ENCODE data around the gene ENOX1. TPM values are rescaled to one million over a fixed set of nuclear protein-coding genes. Genes with fewer than 3 reads are reported as not detected.
"Not testable (repeated sequence)": the region's sequence is repeated elsewhere in the genome, so short reads cannot be mapped to it uniquely, and the experiment has no call there.

The ENOX1 gene
- polyA plus RNA-seq, 4 donors = 8.8 to 13.1 (median 11.0) TPM

DNA sequence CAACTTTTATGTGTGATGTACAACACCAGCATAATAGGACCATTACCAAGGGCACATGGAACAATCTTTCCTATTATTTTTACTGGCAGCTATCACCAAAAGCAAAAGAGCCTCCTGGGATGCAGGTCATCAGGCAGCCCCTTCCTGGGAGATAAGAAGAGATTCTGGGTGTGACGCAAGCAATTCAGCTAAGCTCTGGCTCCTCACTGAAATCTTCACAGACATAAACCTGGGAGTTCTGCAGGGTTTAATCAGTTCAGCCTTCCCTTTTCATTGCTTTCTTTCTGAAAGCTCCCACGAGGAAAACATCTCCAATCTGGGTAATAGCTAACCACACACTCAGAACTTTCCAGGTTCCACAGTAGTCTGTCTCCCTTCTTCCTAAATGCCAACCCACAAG lies 341.1 kb downstream of the ENOX1 start:
- no peak for DNase-seq (ENCODE audit: low read depth in 4 of 4, low spot score in 3 of 4)

DNA sequence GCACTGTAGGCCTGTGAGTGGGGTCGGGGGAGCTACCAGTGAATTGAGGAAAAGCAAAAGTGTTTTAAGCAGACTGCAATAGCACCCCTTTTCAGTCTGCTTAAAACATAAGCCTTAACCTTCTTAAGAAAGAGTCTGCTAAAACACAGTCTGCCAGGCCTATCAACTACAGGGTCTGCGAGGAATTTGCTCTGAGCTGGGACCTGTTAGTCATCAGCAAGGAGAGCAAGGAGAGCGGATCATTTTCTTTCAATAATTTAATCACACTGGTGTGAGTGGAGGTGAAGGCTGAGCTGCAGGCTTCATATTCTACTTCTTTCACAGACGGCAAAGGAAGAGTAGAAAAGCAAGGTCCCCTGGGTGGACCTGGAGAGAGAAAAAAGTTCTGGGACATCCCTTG lies 342.7 kb downstream of the ENOX1 start:
- DNase-seq (ENCODE audit: low read depth in 4 of 4, low spot score in 3 of 4) = no peak

DNA sequence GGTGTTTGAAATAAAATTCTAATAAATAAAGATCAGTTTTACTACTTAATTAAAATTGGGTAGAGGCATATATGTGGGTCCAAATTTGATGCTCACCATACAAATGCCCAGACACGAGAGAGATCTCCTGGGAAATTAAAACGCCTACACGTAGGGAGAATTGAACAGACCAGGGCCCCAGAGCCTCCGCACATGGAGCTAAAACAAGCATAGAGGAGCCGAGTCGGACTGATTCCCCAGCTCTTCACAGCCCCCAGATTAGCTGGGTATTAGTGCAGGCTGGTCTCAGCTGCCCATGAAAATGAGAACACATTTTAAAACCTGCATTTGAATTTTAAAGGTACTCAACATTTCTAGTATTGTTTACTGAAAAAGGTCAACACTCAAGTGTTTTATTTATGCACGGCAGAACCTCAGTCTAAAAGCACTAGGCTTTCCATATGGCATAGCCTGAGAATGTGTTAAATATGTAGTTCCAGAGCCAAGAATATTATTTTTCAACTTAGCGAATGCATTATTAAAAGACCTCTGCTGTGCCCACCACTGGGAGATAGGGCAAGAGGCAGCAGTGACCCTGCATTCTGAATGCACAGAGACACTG lies 344.8 kb downstream of the ENOX1 start:
- no peak for DNase-seq (ENCODE audit: low read depth in 4 of 4, low spot score in 3 of 4)

DNA sequence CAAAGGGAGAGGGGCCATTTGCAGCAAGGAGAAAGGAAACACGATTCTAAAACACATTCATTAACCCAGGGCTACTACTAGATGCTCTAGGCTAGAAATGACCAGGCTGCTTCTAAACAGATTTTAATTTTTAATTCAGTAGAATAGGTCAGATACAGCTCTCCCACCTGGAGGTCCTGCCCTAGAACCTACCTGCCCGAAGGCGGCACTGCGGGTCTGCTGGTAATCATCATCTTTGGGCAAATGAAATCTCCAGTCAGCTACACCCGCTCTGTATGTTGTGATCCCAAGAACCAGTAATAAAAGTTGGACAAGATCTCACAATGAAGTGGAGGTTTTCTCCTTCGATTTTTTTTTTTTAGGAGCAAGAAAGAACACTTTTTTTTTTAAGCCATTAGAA lies 345.3 kb downstream of the ENOX1 start:
- DNase-seq (ENCODE audit: low read depth in 4 of 4, low spot score in 3 of 4) = no peak

DNA sequence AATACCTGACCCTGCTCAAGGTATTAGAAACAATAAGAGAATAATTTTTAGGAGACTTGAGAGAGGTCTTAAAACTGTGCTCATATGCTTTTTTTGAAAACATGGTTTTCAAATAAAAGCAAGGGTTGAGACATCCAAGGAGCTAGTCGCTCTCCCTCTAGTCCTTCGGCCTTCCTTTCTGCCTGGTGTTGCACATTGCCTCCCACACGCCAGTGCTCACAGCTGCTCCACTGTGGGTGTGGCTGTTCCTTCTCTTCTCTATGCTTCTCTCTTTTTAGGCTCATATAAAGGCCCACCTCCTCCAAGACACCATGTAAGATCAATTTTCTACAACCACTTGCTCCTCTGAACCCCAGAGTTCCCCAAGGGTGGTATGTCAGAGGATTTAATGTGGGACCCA lies 352.6 kb downstream of the ENOX1 start:
- DNase-seq (ENCODE audit: low read depth in 4 of 4, low spot score in 3 of 4) = no peak

DNA sequence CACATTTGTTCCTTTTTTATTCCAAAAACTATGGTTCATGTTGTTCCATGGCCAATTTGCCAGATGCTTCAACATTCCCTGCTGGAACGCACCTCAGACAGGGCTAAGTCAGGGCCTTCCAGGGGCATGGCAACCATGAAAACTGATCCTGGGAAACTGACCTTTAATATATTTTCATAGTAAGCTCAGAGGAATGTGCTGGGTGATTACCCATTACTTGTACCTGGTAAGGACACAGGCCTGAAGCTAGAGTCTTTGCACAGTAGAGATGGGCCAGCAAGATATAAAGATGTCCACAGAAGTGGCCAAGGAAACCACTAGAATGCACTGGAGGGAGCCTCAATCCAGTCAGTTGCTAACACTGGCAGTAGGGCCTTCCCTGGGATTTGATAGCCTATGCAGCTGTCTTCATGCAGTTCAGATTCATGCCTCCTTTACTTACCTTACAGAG lies 353.1 kb downstream of the ENOX1 start:
- DNase-seq (ENCODE audit: low read depth in 4 of 4, low spot score in 3 of 4) = no peak

DNA sequence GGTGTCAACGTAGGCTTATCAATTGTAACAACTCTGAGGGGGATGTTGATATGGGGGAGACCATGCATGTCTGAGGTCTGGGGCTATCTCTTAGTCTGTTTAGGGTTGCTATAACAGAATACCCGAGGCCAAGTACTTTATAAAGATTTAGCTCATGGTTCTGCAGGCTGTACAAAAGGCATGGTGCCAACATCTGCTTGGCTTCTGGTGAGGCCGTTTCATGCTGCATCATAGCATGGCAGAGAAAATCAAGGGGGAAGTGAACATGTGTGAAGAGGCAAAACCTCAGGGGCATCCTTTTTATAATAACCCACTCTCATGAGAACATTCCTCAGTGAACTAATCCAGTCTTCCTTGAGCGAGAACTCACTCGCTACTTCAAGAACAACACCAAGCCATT lies 353.8 kb downstream of the ENOX1 start:
- DNase-seq (ENCODE audit: low read depth in 4 of 4, low spot score in 3 of 4) = no peak

DNA sequence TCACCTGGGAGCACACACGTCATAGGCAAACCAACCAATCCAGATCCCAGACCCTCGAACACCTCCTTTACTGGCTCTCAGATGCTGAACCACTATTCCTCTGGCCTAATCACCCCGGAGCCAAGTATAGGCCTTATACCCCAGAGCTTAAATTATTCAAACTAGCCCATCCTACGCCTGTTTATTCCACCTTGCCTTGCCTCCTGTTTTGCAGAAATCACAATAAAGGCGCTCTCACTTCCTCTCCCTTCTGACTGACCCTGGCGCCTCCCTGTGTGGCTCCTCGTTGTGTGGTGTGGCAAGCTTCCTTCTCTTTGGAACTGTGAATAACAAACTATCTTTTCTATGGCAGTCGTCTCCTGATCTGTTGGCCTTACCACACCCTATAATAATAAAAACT lies 354.9 kb downstream of the ENOX1 start:
- DNase-seq (ENCODE audit: low read depth in 4 of 4, low spot score in 3 of 4) = no peak

DNA sequence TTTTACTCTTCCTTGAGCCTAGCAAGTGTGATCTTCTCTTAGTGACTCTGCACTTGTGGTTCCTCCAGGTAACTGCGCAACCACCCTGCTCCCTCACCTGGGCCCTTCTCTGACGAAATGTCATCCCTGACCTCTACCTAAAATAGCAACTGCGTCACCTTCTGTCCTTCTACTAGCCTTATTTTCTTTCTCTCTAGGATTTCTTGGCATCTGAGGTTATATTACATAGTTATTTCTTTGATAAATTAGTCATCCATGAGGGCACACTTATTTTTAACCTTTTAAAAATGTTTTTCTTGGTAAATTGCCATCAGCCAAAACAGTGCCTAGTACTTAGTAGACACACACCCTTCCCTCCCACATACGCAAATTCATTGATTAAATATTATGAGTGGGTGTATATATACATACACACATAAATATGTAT lies 355.5 kb downstream of the ENOX1 start:
- DNase-seq (ENCODE audit: low read depth in 4 of 4, low spot score in 3 of 4) = no peak

DNA sequence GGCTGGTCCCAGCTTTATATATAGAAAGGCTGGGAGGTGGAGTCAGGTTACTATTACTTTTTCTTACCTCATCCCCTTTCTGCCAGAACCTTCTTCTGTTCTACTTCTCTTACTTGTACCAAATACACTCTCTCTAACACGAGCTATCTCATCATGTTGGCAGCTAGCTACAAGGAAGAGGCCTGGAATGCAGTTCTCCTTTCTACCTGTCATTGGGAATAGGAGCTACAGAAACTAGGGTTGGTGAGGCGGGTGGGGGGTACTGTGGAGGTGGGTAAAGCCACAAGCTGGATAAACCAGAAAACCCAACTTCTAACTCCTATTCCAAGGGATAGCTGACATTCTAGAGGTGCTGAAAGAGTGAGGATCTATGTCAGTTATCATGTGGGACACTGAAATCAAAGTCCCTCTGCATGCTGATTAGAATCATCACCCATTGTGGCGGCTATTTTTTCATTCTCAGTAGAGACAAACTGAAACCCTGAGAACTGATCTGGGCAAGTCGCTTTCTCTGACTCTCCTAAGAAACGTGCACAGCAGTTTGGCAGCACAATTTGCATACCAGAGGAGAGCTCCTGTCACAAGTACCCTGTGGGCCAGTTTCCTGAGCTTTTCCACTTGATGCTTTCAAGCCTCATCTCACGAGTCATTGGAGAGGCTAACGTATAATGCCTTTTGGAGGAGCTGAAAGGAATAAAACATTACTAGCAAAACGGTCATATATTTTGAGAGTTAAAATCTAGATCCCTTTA lies 358.1 kb downstream of the ENOX1 start:
- DNase-seq (ENCODE audit: low read depth in 4 of 4, low spot score in 3 of 4) = no peak

DNA sequence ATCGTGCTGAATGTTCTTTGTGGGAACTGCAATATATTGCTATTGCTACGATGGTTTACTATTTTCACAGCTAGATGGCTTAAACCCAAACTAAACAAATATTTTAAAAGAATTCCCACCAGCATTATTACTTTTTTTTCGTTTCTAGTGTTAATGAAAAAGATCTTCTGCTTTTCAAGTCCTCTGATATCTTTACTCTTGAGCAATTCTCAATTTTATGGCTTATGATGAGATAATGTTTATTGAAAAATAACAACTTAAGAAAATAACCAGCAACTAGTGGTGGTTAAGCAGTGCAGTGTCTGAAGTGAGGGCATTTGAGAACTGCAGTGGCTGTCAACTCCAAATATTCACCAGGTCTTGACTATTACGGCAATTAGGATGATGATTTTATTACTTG lies 360.4 kb downstream of the ENOX1 start:
- no peak for DNase-seq (ENCODE audit: low read depth in 4 of 4, low spot score in 3 of 4)

DNA sequence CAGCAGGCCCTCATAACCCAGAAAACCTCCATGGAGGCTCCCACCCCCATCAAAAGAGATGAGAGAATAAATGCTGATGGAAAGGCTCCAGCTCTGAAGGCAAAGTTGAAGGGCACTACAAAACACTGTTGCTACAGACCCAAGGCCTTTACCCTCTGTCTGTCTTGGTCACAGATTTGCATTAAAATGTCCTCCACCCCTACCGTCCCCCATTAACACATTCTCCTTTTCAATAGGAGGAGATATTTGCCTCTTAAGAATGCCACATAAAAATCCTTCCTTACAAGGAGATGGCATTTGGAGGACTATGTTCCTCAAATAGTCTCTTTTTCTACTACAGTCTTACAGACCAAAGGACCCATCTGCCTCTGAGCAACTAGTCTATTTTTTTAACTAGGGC lies 361.5 kb downstream of the ENOX1 start:
- DNase-seq (ENCODE audit: low read depth in 4 of 4, low spot score in 3 of 4) = no peak

DNA sequence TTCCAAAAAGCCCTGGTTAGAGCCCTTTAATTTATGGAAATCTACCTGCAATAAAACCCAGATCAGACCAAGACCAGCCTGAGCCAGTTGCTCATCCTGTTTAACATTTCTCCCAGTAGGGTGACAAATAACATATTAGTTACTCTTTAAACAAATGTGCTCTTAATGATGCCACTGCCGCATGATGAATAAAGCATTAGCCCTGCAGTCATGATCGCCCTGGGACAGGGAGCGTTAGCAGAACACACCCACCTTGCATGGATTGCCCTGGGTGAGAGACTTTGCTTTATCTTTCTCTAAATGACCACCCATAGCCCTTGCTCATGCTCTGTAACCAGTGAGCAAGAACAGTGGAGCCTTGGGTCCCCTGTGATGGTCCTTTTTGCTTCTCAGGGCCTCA lies 362.4 kb downstream of the ENOX1 start:
- no peak for DNase-seq (ENCODE audit: low read depth in 4 of 4, low spot score in 3 of 4)

DNA sequence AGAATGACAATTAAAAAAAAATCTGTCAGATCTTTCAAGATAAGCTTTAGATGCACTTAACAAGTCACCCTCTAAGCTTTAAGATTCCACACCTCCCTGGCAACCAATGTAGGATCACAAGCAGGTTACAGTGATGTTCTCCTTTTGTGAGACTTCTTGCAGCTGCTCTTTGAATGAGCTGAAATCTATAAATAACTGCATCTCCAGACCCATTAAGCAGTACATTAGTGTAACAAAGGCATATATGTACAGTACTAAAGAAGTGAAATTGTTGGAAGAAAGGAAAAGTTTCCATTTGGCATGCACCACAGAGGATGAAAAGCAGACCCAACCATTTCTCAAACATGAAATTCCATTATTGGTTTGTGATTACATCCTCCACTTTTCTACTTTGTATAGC lies 364.7 kb downstream of the ENOX1 start:
- no peak for DNase-seq (ENCODE audit: low read depth in 4 of 4, low spot score in 3 of 4)

DNA sequence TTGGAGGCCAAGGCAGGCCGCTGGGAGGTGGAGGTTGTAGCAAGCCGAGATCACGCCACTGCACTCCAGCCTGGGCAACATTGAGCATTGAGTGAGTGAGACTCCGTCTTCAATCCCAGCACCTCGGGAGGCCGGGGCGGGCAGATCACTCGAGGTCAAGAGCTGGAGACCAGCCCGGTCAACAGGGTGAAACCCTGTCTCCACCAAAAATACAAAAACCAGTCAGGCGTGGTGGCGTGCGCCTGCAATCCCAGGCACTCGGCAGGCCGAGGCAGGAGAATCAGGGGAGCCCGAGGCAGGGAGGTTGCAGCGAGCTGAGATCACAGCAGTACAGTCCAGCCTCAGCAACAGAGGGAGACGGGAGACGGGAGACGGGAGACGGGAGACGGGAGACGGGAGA lies 369.9 kb downstream of the ENOX1 start:
- not testable (repeated sequence) for DNase-seq (ENCODE audit: low read depth in 4 of 4, low spot score in 3 of 4)

DNA sequence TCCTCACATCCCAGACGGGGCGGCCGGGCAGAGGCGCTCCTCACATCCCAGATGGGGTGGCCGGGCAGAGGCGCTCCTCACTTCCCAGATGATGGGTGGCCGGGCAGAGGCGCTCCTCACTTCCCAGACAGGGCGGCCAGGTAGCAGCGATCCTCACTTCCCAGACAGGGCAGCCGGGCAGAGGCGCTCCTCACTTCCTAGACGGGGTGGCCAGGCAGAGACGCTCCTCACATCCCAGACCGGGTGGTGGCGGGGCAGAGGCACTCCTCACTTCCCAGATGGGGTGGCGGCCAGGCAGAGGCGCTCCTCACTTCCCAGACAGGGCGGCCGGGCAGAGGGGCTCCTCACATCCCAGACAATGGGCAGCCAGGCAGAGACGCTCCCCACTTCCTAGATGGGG lies 370.4 kb downstream of the ENOX1 start:
- DNase-seq (ENCODE audit: low read depth in 4 of 4, low spot score in 3 of 4) = not testable (repeated sequence)

DNA sequence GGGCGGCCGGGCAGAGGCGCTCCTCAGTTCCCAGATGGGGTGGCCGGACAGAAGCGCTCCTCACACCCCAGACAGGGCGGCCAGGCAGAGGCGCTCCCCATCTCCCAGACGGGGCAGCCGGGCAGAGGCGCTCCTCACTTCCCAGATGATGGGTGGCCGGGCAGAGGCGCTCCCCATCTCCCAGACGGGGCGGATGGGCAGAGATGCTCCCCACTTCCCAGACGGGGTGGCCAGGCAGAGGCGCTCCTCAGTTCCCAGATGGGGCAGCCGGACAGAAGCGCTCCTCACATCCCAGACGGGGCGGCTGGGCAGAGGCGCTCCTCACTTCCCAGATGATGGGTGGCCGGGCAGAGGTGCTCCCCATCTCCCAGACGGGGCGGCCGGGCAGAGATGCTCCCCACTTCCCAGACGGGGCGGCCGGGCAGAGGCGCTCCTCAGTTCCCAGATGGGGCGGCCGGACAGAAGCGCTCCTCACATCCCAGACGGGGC lies 370.8 kb downstream of the ENOX1 start:
- not testable (repeated sequence) for DNase-seq (ENCODE audit: low read depth in 4 of 4, low spot score in 3 of 4)

DNA sequence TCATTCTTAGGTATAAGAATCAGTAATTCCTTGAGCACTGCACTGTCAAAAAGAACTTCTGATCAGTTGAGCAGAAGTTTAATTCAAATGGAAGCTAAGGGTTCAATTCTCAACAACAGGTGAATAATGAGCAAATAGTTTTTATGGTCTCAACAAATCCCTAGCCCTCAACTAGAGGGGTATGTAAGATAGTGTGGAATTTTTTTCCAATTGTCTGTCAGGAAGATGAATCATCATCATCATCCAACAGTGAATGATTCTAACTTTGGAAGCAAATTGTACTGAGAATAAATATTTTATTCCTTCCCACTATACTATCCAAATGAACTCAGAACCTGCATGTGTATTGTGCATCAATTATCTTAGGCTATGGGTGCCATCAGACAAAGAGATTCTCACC lies 372.7 kb downstream of the ENOX1 start:
- no peak for DNase-seq (ENCODE audit: low read depth in 4 of 4, low spot score in 3 of 4)

DNA sequence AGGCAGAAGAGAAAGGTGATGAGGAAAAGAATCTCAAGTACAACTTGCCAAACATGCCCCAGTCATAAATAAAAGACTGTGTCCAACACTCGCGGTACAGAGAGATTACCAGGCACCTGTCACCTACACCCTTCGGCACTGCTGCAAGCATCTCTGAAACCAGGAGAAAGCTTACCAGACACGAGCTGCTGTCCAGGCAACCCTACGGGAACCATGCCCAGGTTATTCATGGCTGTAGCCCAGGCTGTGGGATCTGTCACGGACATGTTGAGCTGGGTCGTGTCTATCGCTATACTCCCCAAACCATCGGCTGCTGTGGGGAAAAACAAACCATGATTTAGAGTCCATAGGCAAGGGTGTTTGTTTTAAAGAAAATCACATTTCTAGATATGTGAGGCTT lies 375.0 kb downstream of the ENOX1 start:
- DNase-seq (ENCODE audit: low read depth in 4 of 4, low spot score in 3 of 4) = no peak

DNA sequence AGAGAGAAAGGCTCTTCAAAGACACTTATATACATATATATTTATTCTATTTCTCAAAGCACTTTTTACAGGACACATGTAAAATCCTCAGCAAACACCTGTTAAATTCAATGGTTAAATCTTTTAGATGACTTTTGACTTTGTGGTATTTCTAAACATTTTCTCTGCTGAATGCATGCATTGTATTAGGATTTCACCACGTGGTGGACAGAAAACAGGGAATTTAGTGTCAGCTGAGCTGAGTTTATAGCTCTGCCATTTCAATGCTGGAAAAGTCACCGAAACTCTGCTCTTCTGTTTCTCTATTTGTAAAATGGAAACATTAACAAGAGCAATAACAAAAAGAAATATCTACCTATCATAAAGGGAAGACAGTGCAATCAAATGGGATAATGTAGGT lies 375.6 kb downstream of the ENOX1 start:
- DNase-seq (ENCODE audit: low read depth in 4 of 4, low spot score in 3 of 4) = no peak

DNA sequence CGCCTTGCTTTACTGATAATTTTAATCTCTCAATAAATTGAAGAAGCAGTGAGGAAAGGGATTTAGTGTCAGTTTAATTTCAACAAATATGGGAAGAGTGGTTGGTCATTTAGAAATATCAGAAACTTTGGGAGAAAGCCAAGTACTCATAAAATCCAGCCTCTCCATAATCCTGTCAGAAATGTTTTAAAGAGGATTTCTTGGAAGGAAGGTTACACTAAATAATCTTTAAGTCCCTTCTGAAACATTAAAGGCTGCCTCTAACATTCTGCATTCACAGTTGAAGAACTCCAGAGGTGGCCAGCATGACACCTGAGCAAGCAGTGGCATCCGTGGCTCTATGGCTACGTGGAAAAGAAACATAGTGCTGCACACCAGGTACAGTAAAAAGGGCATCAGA lies 378.5 kb downstream of the ENOX1 start:
- DNase-seq (ENCODE audit: low read depth in 4 of 4, low spot score in 3 of 4) = no peak

DNA sequence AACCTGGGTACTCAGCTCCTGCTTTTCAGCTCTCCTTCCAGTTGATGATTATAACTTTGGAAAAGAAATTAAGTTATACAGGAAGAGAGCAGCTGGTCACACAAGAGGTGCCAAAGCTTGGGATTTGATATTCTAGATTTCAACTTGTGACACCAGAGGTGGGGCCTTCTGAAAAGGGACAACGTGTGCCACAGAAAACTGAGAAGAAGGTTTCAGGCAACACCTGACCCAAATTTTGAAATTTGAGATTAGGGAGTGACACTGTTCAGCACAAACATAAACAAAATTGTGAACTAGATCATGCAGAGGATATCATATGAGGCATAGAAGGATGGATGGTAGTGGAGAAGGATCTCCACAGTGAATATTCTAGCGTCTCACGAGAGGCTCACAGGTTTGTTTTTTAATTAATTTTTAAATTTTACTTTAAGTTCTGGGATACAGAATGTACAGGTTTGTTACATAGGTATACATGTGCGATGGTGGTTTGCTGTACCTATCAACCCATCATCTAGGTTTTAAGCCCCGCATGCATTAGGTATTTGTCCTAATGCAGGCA lies 379.7 kb downstream of the ENOX1 start:
- DNase-seq (ENCODE audit: low read depth in 4 of 4, low spot score in 3 of 4) = no peak
